KMS-11 (cell line): ENCODE data around the gene TRMT11.

Experiments
- H2AFZ ChIP-seq: fragments of 200-600 bp; sonication (generic); 2 replicates; pipeline ENCODE4 v1.6.1; 2016; ENCODE audit warnings: antibody characterized with exemption, mixed run types, low read depth
- H3K27ac ChIP-seq: fragments of 200-600 bp; sonication (generic); 2 replicates; pipeline ENCODE4 v1.6.1; 2016; ENCODE audit warnings: mild to moderate bottlenecking, mixed run types
- H3K27me3 ChIP-seq: fragments of 200-600 bp; sonication (generic); 2 replicates; pipeline ENCODE4 v1.6.1; 2017; ENCODE audit warnings: mild to moderate bottlenecking, low read depth, mixed run types, moderate library complexity; ENCODE audit not compliant: insufficient read depth
- H3K36me3 ChIP-seq: fragments of 200-600 bp; sonication (generic); 2 replicates; pipeline ENCODE4 v1.6.1; 2017; ENCODE audit warnings: mild to moderate bottlenecking, mixed run types; ENCODE audit not compliant: insufficient read depth
- H3K4me1 ChIP-seq: fragments of 200-600 bp; sonication (generic); 2 replicates; pipeline ENCODE4 v1.6.1; 2016; ENCODE audit warnings: mild to moderate bottlenecking, low read depth, mixed run types; ENCODE audit not compliant: poor library complexity, severe bottlenecking
- H3K4me2 ChIP-seq: fragments of 200-600 bp; sonication (generic); 2 replicates; pipeline ENCODE4 v1.7.0; 2016; ENCODE audit warnings: mild to moderate bottlenecking, mixed run types
- H3K4me3 ChIP-seq: fragments of 200-600 bp; sonication (generic); IDR thresholded peaks from 2 replicates; pipeline ENCODE4 v1.6.1; 2017; ENCODE audit warnings: low read depth, low read length, mixed read lengths; ENCODE audit not compliant: insufficient read depth
- H3K79me2 ChIP-seq: fragments of 200-600 bp; sonication (generic); 2 replicates; pipeline ENCODE4 v1.6.1; 2016; ENCODE audit warnings: low read depth, mixed run types; ENCODE audit not compliant: insufficient read depth
- H3K9ac ChIP-seq: fragments of 200-600 bp; sonication (generic); 2 replicates; pipeline ENCODE4 v1.6.1; 2016; ENCODE audit warnings: mild to moderate bottlenecking, mixed run types
- H4K20me1 ChIP-seq: fragments of 200-600 bp; sonication (generic); 2 replicates; pipeline ENCODE4 v1.6.1; 2016; ENCODE audit warnings: mild to moderate bottlenecking, mixed run types; ENCODE audit not compliant: insufficient read depth
- CTCF ChIP-seq: fragments of 200-600 bp; sonication (generic); conservative IDR thresholded peaks from 2 replicates; pipeline ENCODE4 v1.6.1; 2017; ENCODE audit warnings: low read depth, mild to moderate bottlenecking, antibody characterized with exemption, low read length, moderate library complexity, mixed read lengths

The TRMT11 gene

GRCh38 chr6:126035764-126036163, 49.4 kb downstream of the TRMT11 start:
- TF ChIP-seq CTCF: no peak
- H3K4me3 ChIP-seq: no peak overlapping the region
- no peak overlapping the region for H2AFZ ChIP-seq
- no peak overlapping the region for H3K27ac ChIP-seq
- H3K36me3 ChIP-seq: no peaks in the 10 kb centered on the region
- no peaks in the 10 kb centered on the region for H4K20me1 ChIP-seq
- no peak overlapping the region for H3K4me2 ChIP-seq
- H3K27me3 ChIP-seq: no peaks in the 10 kb centered on the region
- H3K79me2 ChIP-seq: no peaks in the 10 kb centered on the region
- no peak overlapping the region for H3K9ac ChIP-seq
- no peaks in the 10 kb centered on the region for H3K4me1 ChIP-seq

GRCh38 chr6:126038234-126038633, 51.9 kb downstream of the TRMT11 start:
- TF ChIP-seq CTCF: no peak
- Histone ChIP-seq H3K9ac (no peak overlapping the region), H2AFZ (no peak overlapping the region), H3K4me3 (no peak overlapping the region), H4K20me1 (no peaks in the 10 kb centered on the region), H3K36me3 (no peaks in the 10 kb centered on the region), H3K4me2 (no peak overlapping the region), H3K79me2 (no peaks in the 10 kb centered on the region), H3K27ac (no peak overlapping the region), H3K27me3 (no peaks in the 10 kb centered on the region), H3K4me1 (no peaks in the 10 kb centered on the region)

GRCh38 chr6:126039284-126039683, 52.9 kb downstream of the TRMT11 start:
- H4K20me1 ChIP-seq: no peaks in the 10 kb centered on the region
- TF ChIP-seq CTCF: no peak
- no peak overlapping the region for H3K4me2 ChIP-seq
- H3K36me3 ChIP-seq: no peaks in the 10 kb centered on the region
- no peaks in the 10 kb centered on the region for H3K27me3 ChIP-seq
- H3K79me2 ChIP-seq: no peaks in the 10 kb centered on the region
- no peaks in the 10 kb centered on the region for H3K4me1 ChIP-seq
- no peak overlapping the region for H3K4me3 ChIP-seq
- H3K27ac ChIP-seq: no peak overlapping the region
- no peak overlapping the region for H2AFZ ChIP-seq
- no peak overlapping the region for H3K9ac ChIP-seq

GRCh38 chr6:126040394-126040793, 54.1 kb downstream of the TRMT11 start:
- Histone ChIP-seq H3K4me1 (no peaks in the 10 kb centered on the region), H3K4me3 (no peak overlapping the region), H3K36me3 (no peaks in the 10 kb centered on the region), H3K9ac (no peak overlapping the region), H3K27me3 (no peaks in the 10 kb centered on the region), H3K4me2 (no peak overlapping the region), H3K79me2 (no peaks in the 10 kb centered on the region), H4K20me1 (no peaks in the 10 kb centered on the region), H2AFZ (no peak overlapping the region), H3K27ac (no peak overlapping the region)
- no peak for TF ChIP-seq CTCF

- H3K36me3 ChIP-seq: no peaks in the 10 kb centered on the region
- H3K4me2 ChIP-seq: no peak overlapping the region
- no peaks in the 10 kb centered on the region for H4K20me1 ChIP-seq
- no peak overlapping the region for H2AFZ ChIP-seq
- no peak for TF ChIP-seq CTCF
- no peaks in the 10 kb centered on the region for H3K79me2 ChIP-seq
- no peak overlapping the region for H3K27ac ChIP-seq
- no peak overlapping the region for H3K9ac ChIP-seq
- H3K4me3 ChIP-seq: no peak overlapping the region
- no peaks in the 10 kb centered on the region for H3K27me3 ChIP-seq
- H3K4me1 ChIP-seq: no peaks in the 10 kb centered on the region
Observed at GRCh38 chr6:126040826-126041225, 54.5 kb downstream of the TRMT11 start.
